ENCODE data around the gene FAM161A.
"Not testable (repeated sequence)": the region's sequence is repeated elsewhere in the genome, so short reads cannot be mapped to it uniquely, and the experiment has no call there.

The FAM161A gene, protein sequence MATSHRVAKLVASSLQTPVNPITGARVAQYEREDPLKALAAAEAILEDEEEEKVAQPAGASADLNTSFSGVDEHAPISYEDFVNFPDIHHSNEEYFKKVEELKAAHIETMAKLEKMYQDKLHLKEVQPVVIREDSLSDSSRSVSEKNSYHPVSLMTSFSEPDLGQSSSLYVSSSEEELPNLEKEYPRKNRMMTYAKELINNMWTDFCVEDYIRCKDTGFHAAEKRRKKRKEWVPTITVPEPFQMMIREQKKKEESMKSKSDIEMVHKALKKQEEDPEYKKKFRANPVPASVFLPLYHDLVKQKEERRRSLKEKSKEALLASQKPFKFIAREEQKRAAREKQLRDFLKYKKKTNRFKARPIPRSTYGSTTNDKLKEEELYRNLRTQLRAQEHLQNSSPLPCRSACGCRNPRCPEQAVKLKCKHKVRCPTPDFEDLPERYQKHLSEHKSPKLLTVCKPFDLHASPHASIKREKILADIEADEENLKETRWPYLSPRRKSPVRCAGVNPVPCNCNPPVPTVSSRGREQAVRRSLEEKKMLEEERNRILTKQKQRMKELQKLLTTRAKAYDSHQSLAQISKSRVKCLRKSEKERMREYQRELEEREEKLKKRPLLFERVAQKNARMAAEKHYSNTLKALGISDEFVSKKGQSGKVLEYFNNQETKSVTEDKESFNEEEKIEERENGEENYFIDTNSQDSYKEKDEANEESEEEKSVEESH

DNA sequence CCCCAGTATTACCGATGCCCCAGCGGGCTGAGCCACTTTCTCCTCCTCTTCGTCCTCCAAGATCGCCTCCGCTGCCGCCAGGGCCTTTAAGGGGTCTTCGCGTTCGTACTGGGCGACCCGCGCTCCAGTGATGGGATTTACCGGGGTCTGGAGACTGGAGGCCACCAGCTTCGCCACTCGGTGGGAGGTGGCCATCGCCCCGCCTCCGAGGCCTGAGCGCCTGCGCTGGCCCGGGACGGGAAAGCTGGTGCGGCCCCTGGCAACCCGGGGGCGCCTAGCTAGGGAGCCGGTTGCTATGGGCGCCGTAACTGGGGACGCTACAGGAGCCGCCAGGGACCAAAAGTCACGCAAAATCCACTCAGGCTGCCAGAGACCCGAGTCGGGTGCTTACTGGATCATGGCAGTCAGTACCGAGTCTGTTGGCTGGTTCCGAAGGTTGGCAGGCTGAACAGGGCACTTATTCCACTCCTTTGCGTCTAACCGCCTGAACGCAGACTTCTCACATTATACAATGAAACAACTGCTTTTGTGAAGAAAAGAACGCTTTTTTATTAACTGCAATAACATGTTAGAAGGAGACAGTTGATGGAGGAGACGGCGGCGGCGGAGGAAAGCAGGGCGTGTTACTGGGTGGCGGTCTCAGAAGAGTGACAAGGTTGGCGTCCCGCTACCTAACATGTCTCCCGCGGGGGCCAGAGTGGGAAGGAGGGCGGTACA is at the start of gene FAM161A:
Gene FAM161A, minus strand, starts transcription at position 214 of the 717 bp plus-strand sequence. Its CDS starts 19 bp downstream, at position 195.
- DNase-seq = peak; percentile 76

DNA sequence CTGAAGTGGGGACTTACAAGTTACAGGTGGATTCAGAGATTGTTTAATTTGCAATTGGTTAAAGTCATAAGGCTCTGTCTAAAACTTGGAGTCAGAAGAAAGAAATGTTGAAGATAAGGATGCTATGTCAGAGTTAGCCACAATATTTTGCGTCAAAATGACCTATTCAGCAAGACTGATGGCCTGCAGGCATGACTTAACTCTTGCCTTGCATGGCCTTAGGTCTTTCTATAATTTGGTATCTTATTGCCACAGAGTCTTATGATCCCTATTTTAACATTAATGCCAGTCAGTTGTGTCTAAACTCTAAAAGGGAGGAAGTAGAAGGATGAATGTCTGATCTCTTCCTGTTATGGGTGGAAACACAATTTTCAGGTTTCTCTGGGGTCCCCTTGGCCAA is 46.4 kb upstream of the FAM161A start:
- DNase-seq = no peak

DNA sequence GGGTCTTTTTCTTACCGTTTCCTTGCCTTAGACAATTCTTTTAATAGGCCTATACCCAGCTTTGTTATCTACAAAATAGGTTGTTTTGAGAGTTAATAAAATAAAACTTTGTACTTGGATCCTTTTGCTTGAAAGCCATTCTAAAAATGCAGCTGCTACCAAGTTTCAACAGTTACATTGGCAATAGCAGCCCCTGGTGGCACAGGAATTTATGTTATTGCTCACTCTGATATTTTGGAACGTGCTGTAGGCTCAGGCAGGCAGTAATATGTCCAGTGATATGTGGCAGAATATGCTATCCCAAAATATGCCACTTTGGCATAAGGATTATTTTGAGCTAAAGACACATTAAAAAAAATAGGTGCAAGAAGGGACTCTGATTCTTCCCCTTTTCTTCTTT is 45.0 kb upstream of the FAM161A start:
- peak; percentile 4 for DNase-seq

DNA sequence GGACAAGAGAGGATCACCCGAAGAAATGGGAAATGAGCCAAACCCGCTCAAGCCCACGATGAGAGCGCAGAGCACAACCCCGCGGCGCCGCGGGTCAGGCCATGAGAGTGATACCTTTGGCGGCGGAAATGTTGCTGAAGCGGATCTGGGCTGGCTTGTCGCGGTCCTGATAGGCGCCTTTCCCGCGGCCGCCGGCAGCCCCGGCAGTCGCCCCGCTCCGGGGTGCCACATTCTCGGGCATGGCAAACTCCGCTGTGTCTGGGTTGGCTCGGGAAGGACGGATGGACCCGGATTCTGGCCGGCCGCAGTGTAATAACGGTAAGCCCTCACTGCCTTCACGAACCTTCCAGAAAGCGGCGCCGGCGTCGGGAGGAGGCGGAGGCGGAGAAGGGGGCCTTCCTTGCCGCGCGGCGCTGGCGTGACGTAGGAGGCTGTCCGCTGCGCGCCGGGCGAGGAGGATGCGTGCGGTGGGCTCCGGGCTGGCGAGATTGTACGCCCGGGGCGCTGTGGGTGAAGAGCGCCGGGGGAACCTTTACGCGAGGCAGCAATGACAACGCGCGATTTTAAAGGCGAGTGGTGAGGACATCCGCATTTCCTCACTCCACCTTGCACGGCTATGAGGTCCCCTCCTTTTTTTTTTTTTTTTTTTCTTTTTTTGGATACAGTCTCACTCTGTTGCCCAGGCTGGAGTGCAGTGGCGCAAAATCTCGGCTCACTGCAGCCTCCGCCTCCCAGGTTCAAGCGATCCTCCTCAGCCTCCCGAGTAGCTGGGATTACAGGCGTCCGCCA is 34.6 kb upstream of the FAM161A start, which contains the start of gene CCT4:
Gene CCT4, minus strand, starts transcription at position 390 of the 789 bp plus-strand sequence. Its CDS starts 149 bp downstream, at position 241.
- DNase-seq = peak; percentile 68

DNA sequence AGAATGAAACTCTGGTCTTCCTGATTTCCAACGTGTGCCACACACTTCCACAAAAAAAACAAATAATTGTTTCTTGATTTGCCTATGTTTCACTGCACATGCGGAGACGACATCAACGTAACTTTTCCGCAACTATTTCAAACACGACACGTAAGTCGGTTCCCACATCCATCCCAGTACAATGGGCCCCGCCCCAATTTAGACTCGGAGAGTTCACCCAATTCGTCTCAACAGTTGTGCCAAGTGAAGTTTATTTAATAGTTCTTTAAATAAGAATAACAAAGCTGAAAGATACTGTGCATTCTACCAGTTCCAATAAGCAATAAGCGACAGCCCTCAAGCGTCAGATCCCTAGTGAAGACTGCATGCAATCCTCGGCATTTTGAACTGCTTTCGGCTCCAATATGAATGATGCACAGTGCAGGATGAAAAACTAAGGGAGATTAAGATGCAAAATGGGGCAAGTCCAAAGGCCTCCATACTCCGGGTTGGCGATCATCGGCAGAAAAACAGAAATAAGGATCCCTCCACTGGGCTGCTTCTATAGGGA is 33.9 kb upstream of the FAM161A start:
- DNase-seq = peak; percentile 30

DNA sequence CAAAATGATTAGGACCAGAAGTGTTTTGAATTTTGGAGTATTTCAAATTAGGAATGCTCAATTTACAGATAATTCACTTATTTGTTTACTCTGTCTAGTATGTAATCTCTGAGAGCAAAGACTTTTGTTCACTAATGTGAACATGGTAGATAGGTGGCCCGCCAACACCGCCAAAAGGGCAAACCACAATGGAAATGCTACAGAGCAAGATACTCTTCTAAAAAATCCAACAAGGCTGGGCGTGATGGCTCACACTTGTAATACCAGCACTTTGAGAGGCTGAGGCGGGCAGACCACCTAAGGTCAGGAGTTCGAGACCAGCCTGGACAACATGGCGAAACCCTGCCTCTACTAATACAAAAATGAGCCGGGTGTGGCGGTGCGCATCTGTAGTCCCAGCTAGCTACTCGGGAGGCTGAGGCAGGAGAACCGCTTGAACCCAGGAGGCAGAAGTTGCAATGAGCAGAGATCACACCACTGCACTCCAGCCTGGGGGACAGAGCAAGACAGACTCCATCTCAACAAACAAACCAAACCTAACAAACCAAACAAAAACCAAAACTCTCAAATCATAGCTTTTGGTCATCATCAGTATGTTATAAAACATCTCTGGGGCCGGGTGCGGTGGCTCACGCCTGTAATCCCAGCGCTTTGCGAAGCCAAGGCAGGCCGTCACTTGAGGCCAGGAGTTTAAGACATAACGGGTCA is 32.2 kb upstream of the FAM161A start:
- no peak for DNase-seq

DNA sequence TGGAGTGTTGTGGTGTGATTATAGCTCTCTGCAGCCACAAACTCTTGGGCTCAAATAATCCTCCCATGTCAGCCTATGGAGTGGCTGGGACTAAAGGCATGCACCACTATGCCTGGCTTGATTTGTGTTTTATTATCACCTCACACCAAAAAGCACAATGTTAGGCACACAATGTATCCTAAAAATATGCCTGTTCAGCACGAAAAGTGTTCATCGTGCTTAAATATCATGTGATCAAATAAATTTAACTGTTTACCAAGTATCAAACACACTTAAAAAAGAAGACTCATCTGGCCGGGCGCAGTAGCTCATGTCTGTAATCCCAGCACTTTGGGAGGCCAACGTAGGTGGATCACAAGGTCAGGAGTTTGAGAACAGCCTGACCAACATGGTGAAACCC is 29.0 kb upstream of the FAM161A start:
- DNase-seq = no peak

DNA sequence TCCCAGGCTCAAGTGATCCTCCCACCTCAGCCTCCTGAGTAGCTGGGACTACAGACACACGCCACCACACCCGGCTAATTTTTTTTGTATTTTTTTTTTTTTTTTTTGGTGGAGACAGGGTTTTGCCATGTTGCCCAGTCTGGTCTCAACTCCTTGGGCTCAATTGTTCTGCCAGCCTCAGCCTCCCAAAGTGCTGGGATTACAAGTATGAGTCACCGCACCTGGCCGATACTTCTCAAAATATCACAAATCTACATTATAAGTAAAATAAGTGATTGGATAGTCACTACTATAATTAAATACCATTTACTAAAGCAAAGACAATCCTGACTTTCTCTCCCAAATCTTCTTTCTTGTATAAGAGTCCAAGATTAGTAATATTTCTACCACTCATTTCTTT is 25.5 kb upstream of the FAM161A start:
- not testable (repeated sequence) for DNase-seq

DNA sequence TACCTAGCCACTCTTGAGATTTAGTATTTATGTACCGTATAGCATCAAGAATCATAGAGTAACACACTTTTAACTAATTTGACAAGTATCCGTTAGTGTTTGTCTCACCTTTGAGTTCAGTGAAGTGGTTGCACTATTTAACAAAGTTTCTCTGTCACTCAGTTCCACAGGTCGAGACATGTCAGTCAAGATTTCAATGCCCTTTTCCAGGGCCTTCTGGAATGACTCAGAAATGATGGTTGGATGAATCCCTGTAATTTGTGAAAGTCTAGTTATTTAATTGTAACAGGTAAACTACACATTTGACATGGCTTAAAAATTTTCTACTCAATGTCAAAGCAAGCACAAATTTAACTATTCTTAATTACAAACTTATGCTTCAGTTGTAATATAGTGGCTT is 24.9 kb upstream of the FAM161A start:
- no peak for DNase-seq

DNA sequence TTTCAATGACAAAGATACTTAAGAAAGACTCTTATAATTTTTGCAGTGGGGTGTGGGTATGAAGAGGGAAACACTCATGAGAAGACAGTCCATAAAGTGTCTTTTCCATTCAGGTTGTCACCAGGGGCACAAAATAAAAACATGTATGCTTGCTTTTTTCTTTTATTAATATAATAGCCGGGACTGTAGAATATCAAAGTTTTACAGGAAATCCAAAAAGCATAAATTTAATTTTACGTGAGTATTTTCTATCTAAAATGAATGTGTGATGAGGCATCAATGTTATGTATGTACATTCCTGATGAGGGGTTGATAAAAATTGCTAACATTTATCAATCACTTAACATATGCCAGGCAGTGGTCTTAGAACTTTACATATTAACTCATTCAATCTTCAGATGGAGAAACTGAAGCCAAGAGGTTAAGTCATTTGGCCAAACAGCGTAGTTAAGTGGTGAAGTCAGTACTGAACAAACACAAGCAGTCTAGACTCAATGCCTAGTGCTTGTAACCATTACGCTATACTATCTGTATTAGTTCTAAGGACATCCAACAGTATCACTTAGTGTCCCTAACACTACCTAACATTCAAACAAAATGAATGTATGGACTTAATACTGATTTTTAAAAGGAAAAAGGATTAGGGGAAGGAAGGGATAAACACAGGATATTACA is 23.8 kb upstream of the FAM161A start:
- no peak for DNase-seq

DNA sequence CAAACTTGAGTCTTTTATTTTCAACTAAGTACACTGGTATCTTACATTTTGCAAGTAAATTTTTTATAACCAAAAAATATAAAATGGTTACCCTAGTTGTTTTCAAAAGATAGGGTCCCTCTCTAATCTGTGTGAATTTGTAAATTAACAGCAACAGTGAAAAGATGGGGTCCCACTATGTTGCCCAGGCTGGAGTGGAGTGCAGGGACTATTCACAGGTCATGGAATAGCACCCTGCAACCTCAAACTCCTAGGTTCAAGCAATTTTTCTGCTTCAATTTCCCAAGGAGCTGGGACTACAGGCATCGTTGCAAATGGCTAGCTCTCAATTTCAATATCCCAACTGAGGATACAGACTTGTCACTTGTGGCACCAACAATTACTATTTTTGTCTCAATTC is 22.5 kb upstream of the FAM161A start:
- no peak for DNase-seq

DNA sequence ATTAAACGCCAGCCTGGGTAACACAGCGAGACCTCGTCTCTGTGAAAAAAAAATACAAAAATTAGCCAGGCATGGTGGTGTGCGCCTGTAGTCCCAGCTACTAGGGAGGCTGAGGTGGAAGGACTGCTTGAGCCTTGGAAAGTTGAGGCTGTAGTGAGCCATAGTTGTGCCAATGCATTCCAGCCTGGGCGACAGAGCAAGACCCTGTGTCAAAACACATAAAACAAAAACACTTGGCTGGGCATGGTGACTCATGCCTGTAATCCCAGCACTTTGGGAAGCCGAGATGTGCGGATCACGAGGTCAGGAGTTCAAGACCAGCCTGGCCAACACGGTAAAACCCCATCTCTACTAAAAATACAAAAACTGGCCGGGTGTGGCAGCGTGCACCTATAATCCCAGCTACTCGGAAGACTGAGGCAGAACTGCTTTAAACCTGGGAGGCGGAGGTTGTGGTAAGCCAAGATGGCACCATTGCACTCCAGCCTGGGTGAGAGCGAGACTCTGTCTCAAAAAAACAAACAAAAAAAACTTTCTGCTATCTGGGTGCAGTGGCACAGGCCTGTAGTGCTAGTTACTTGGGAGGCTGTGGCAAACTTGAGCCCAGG is 12.7 kb upstream of the FAM161A start:
- not testable (repeated sequence) for DNase-seq

DNA sequence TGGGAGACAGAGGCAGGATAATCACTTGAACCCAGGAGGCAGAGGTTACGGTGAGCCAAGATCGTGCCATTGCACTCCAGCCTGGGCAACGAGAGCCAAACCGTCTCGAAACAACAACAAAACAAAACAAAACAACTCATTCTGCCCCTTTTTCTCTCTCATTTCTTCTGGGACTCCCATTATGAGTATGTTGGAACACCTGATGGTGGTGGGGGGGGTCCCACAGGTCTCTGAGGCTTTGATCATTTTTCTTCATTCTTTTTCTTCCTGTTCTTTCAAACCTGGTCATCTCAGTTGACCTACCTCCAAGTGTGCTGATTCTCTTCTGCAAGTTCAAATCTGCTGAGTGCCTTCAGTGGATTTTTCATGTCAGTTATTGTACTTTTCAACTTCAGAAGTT is 8.2 kb upstream of the FAM161A start:
- no peak for DNase-seq

DNA sequence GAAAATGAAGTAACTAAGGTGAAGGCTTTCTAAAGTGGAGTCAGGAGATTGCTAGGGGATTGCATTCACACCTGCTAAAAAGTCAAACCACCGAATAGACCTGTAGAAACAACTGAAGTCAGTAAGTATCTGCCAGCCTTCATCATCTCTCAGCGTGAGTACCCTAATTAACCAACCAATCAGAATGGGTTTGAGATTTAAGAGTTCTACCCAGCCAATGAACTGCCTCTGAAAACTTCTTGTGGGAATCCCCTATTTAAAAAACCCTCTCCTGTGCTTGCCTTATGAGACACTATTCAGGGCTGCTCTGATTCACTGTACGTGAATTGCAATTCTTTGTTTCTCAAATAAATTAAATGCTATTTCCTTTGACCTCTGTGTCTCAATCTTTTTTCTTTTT is 3.4 kb upstream of the FAM161A start:
- no peak for DNase-seq

DNA sequence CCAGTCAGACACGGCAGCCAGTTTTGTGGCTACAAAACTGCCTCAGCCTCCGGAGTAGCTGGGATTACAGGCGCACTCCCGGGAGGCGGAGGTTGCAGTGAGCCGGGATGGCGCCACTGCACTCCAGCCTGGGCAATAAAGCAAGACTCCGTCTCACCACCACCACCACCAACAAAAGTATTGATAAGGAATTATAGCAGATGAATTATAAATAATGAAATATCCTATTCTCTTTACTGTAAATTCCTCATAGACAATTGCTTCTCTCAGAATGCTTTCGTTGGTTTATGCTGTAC is 1.4 kb upstream of the FAM161A start:
- no peak for DNase-seq

DNA sequence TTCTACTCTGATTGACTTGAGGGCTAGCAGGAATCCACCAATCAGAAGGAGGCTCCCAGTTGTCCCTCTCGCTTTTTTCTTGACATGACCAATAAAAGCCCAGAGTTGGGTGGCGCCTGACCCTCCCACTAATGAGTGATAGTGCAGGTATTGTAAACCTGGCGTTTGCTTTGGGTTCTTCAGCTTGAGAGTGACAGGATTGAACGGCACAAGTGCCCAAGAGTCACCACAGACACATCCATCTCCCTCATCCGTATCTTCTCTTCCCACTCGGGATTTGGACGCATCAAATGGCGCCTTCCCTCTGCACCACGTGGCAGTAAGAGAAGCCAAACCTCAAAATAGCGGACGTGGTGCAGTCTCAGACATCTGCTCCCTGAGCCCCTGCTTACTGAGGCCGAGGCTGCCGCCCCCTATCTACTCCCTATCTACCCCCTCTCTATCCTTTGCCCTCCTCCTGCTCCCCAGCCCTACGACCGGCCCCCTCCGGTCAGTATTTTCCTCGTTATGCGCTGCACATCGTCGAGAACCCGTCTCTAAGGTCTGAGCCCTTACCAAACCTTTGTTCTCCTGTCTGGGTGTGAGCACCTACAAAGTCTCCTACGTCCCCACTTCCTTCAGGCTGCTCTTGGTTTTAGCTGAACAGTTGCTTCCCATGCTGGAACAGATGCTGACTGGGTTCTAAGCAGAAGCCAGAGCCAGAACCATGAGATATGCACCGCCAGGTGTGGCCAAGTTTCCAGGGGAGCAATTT is 881 bp upstream of the FAM161A start:
- DNase-seq = peak; percentile 97

DNA sequence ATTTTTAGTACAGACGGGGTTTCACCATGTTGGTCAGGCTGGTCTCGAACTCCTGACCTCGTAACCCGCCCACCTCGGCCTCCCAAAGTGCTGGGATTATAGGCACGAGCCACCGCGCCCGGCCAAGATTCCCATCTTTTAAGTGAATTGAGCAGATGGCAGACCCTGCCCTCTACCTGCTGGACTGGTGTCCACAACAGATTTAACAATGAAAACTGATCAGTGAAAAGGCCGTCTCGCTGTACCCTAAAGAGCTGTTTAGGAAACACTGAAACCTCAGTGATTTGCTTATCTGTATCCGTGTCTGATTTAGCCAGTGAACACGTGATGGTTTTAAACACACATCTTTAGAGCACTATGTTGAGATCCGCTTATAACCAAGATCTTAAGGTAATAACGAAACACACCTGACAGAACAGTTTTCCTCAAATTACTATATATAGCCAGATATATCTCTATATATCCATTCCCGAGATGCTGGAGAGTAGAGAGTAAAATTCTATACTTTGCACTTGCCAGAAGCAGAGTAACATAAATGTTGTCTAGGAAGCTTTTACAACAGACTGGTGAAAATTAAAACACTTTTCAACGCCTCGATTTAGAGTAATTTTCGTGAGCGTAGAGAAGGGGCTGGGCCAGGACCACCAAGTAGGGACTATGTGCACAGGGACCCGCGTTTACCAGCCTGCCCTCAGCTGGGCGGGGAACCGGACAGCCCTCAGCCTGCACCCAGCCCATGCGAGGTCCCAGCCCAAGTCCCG is 594 bp downstream of the FAM161A start:
- peak; percentile 73 for DNase-seq

DNA sequence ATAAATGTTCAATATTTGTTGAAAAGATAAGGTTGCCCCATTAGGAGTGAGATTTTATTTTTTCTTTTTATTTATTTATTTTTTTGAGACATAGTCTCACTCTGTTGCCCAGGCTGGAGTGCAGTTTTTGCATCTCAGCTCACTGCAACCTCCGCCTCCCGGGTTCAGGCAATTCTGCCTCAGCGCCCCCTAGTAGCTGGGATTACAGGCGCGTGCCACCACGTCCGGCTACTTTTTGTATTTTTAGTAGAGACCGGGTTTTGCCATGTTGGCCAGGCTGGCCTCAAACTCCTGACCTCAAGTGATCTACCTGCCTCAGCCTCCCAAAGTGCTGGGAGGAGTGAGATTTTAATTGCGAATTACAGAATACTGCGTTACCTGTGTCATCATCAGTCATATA is 2.6 kb downstream of the FAM161A start:
- not testable (repeated sequence) for DNase-seq

DNA sequence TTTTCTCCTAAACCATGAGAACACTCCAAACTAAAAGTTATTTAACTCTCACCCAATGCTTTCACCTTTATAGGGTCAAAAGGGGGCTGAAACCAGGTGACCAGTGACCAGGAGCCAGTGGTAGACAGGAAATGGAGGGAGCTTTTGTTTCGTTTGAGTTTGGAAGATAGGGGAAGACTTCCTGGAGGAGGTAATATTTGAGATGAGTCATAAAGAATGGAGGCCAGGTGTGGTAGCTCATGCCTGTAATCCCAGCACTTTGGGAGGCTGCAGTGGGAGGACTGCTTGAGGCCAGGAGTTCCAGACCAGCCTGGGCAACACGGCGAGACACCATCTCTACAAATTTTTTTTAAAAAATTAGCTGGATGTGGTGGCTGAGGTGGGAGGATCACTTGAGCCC is 8.5 kb downstream of the FAM161A start:
- no peak for DNase-seq

Measured in NCI-H510A treated with DMSO at 0.1 percent for 48 hours (cell line).